ENCODE measurements around the gene AQP6. TPM values are rescaled to one million over a fixed set of nuclear protein-coding genes. Genes with fewer than 3 reads are reported as not detected.

AQP6 gene
- total and polyA plus RNA-seq, 10 of the 15 experiments (the other 5 are each of a cell fraction or from before 2014, with no cell fraction given), result not detected

DNA sequence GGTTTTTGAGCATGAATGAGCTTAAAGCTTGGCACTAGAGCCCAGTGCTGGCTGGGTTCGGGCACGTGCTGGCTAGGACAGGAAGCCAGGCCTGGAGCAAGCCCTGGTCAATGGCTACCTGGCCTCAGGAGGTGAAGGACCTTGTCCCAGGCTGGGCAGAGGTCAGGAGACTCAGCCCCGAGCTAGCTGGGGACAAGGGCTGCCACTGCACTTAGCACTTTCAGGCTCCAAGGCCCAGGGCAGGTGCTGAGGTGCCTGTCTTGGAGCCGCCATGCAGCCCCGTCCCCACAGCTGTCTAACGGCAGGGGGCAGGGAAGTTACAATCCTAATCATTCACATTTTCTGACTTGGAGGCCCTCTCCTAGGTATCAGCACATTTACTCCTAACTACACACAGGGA is 4.3 kb upstream of the AQP6 start:
- H3K9ac ChIP-seq (ENCODE audit: control insufficient read depth, insufficient read depth, low read length), result no peak overlapping the region
- ChIA-PET CTCF (interaction anchor here (0.7 to 5.9 kb wide), 18 partner anchors 9 to 647 kb away, joined by 3 to 121 read pairs (median 8); partner anchors contain the start of genes COX14 and RACGAP1), RAD21 (ENCODE audit: unreplicated experiment) (interaction anchor here (0.7 to 5.1 kb wide), 4 partner anchors 13 to 99 kb away, joined by 3 to 74 read pairs (median 26); no protein-coding TSS in a partner anchor), SMC1A (ENCODE audit: uncharacterized antibody, unreplicated experiment) (interaction anchor here (1.0 to 4.2 kb wide), 6 partner anchors 24 to 191 kb away, joined by 3 to 25 read pairs (median 6); no protein-coding TSS in a partner anchor), POLR2A (interaction anchor here (0.7 kb wide), 1 partner anchor 165 kb away, joined by 6 read pairs; no protein-coding TSS in a partner anchor)
- no peak overlapping the region for H2AFZ ChIP-seq (ENCODE audit: control insufficient read depth, low read depth, low read length)
- no peak overlapping the region for H3K27ac ChIP-seq (ENCODE audit: control insufficient read depth, insufficient read depth)
- FAIRE-seq (no peak), DNase-seq (ENCODE audit: low read depth, low spot score) (no peak), ATAC-seq (no peak)
- 32% methylated on average over 6 of the region's 6 CpGs for WGBS (ENCODE audit: insufficient coverage, insufficient replicate concordance, low lambda C conversion rate, missing lambda C conversion rate)
- intact Hi-C loops (cut with micrococcal nuclease; ENCODE audit: unreplicated experiment) (loop anchor here (5.0 kb wide), 1 partner anchor 209 kb away; no protein-coding TSS in a partner anchor), in situ Hi-C loops (cut with MboI) (no loop called here)
- no peaks in the 10 kb centered on the region for H3K79me2 ChIP-seq (ENCODE audit: control insufficient read depth, insufficient read depth, low read length)
- H4K20me1 ChIP-seq (ENCODE audit: control insufficient read depth, insufficient read depth), result no peaks in the 10 kb centered on the region
- no peaks in the 10 kb centered on the region for H3K9me3 ChIP-seq (replicated peaks; ENCODE audit: control insufficient read depth, insufficient read depth, low read length)
- TF ChIP-seq ETV6 (conservative IDR thresholded peaks at IDR 0.05 in 1 of 2, IDR thresholded peaks at IDR 0.05 in 1 of 2; ENCODE audit: borderline replicate concordance in 1 of 2, low read depth in 1 of 2) (no peak), HDAC2 (IDR thresholded peaks at IDR 0.05) (no peak), NBN (IDR thresholded peaks at IDR 0.05) (no peak), KAT2A (conservative IDR thresholded peaks at IDR 0.05; ENCODE audit: control insufficient read depth, low read depth, low read length) (no peak), MYB (IDR thresholded peaks at IDR 0.05; ENCODE audit: borderline replicate concordance, low read depth, low read length) (no peak), TAF1 (IDR thresholded peaks at IDR 0.05; ENCODE audit: borderline replicate concordance, low read depth, low read length) (no peak), SIX5 (IDR thresholded peaks at IDR 0.05; ENCODE audit: low read depth, low read length, severe bottlenecking) (no peak)
- TF ChIP-seq, protein P1, sequence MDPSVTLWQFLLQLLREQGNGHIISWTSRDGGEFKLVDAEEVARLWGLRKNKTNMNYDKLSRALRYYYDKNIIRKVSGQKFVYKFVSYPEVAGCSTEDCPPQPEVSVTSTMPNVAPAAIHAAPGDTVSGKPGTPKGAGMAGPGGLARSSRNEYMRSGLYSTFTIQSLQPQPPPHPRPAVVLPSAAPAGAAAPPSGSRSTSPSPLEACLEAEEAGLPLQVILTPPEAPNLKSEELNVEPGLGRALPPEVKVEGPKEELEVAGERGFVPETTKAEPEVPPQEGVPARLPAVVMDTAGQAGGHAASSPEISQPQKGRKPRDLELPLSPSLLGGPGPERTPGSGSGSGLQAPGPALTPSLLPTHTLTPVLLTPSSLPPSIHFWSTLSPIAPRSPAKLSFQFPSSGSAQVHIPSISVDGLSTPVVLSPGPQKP (IDR thresholded peaks at IDR 0.05; ENCODE audit: low read depth, low read length), result no peak
- TF ChIP-seq, protein P2, sequence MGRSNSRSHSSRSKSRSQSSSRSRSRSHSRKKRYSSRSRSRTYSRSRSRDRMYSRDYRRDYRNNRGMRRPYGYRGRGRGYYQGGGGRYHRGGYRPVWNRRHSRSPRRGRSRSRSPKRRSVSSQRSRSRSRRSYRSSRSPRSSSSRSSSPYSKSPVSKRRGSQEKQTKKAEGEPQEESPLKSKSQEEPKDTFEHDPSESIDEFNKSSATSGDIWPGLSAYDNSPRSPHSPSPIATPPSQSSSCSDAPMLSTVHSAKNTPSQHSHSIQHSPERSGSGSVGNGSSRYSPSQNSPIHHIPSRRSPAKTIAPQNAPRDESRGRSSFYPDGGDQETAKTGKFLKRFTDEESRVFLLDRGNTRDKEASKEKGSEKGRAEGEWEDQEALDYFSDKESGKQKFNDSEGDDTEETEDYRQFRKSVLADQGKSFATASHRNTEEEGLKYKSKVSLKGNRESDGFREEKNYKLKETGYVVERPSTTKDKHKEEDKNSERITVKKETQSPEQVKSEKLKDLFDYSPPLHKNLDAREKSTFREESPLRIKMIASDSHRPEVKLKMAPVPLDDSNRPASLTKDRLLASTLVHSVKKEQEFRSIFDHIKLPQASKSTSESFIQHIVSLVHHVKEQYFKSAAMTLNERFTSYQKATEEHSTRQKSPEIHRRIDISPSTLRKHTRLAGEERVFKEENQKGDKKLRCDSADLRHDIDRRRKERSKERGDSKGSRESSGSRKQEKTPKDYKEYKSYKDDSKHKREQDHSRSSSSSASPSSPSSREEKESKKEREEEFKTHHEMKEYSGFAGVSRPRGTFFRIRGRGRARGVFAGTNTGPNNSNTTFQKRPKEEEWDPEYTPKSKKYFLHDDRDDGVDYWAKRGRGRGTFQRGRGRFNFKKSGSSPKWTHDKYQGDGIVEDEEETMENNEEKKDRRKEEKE (IDR thresholded peaks at IDR 0.05), result no peak
- no peak overlapping the region for H3K4me2 ChIP-seq (ENCODE audit: control insufficient read depth, insufficient read depth)
- peaks cover 8% of the 10 kb centered on the region for H3K4me1 ChIP-seq (ENCODE audit: control insufficient read depth, insufficient read depth, low read length)
- no TSS peak for BruUV-seq (replicated peaks)
- H3K27me3 ChIP-seq (replicated peaks in 1 of 2; ENCODE audit: control insufficient read depth in 2 of 2, insufficient read depth in 2 of 2, low read length in 1 of 2), result peaks cover 4 to 5% of the 10 kb centered on the region in 2 experiments; a peak in 3 of 4 replicates
- H3K4me3 ChIP-seq, result no peak overlapping the region
- no peaks in the 10 kb centered on the region for H3K36me3 ChIP-seq (ENCODE audit: control insufficient read depth in 2 of 2, insufficient read depth in 2 of 2, low read length in 1 of 2)
